Thymus (tissue), 11 donors: ENCODE results near the gene DOCK1. TPM values are rescaled to one million over a fixed set of nuclear protein-coding genes. Genes with fewer than 3 reads are reported as not detected.
A peak's percentile ranks its signal among the peaks of the same experiment; 100 is the strongest.

Experiments used
- DNase-seq, 9 donors: peaks; one replicate each; pipeline ENCODE4 v3.0.0-alpha.2; 2013; ENCODE audit warnings: low spot score in 9 of 9, low read depth in 6 of 9, missing footprints in 1 of 9
- H3K27ac ChIP-seq, 2 donors: one replicate each; pipeline ENCODE4 v1.5.1; 2013; ENCODE audit warnings: control low read depth in 1 of 2, low read depth in 1 of 2, low read length in 1 of 2, mild to moderate bottlenecking in 1 of 2, moderate library complexity in 1 of 2
- H3K27me3 ChIP-seq, 2 donors: one replicate each; pipeline ENCODE4 v1.5.1; 2013; ENCODE audit warnings: low read length in 1 of 2; ENCODE audit not compliant: control insufficient read depth in 2 of 2, insufficient read depth in 1 of 2
- H3K36me3 ChIP-seq, 2 donors: one replicate each; pipeline ENCODE4 v1.5.1; 2013; ENCODE audit warnings: low read length in 1 of 2, mild to moderate bottlenecking in 1 of 2, moderate library complexity in 1 of 2; ENCODE audit not compliant: control insufficient read depth in 2 of 2, insufficient read depth in 2 of 2
- H3K4me1 ChIP-seq, 2 donors: one replicate each; pipeline ENCODE4 v1.5.1; 2013; ENCODE audit warnings: low read length in 2 of 2; ENCODE audit not compliant: control insufficient read depth in 2 of 2, insufficient read depth in 2 of 2
- H3K4me3 ChIP-seq, 2 donors: one replicate each; pipeline ENCODE4 v1.5.1; 2013; ENCODE audit warnings: low read length in 2 of 2, control low read depth in 1 of 2, mild to moderate bottlenecking in 1 of 2
- H3K9me3 ChIP-seq, 2 donors: one replicate each; pipeline ENCODE4 v1.5.1; 2013; ENCODE audit warnings: low read length in 1 of 2, mild to moderate bottlenecking in 1 of 2; ENCODE audit not compliant: control insufficient read depth in 2 of 2, insufficient read depth in 1 of 2
- WGBS: extraction: QIAGEN DNeasy Blood & Tissue Kit; methylation state at CpG from one replicate; pipeline ENCODE4 v1.1.7; 2013; 5-methylcytosine and 5-hydroxymethylcytosine counted together
- polyA plus RNA-seq: library from polyadenylated mRNA; stranded (reverse); fragments of 200-250 nt; gene quantifications from one replicate; pipeline ENCODE4 v1.2.3, GENCODE V29; 2013
- total RNA-seq: library from RNA; stranded (reverse); fragments of 120-200 nt; gene quantifications from one replicate; pipeline ENCODE4 v1.2.4, GENCODE V29; 2013
- donor health status: healthy.

Gene DOCK1
- total and polyA plus RNA-seq, 2 donors, result 10.2 to 11.7 TPM

DNA sequence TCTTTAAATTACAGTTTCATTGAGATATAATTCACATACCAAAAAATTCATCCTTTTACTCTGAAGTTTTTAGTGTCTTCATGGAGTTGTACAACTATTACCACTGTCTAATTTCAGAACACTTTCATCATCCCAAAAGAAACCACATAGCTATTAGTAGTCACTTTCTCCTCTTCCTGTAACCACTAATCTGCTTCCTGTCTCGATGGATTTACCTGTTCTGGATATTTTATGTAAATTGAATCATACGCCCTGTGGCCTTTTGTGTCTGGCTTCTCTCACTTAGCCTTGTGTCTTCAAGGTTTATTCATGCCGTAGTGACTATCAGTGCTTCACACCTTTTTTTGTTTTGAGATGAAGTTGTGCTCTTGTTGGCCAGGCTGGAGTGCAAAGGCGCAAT lies 135.5 kb downstream of the DOCK1 start:
- DNase-seq, result no peak
- no peaks in the 10 kb centered on the region for H3K9me3 ChIP-seq
- 82% methylated on average over 4 of the region's 4 CpGs for WGBS
- H3K4me3 ChIP-seq, result no peak overlapping the region
- no peak overlapping the region for H3K27ac ChIP-seq
- H3K36me3 ChIP-seq, result no peaks in the 10 kb centered on the region
- no peaks in the 10 kb centered on the region for H3K4me1 ChIP-seq
- no peaks in the 10 kb centered on the region for H3K27me3 ChIP-seq

DNA sequence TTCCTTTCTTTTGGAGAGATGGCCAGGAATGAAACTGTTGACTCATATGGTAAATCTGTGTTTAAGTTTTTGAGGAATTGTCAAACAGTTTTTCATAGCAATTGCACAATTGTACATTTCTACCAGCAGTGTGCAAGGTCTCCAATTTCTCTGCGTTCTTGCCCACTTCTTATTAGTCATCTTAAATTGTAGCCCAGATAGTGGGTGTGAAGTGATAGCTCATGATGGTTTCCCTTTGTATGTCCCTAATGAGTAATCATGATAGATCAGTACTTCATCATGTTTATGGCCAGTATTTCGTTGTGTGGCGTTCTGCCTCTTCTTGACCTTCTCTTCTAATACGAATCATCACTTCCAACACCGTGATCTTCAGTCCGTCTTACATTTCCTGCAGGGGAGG lies 136.3 kb downstream of the DOCK1 start:
- Histone ChIP-seq H3K4me1 (no peaks in the 10 kb centered on the region), H3K36me3 (no peaks in the 10 kb centered on the region), H3K9me3 (no peaks in the 10 kb centered on the region), H3K27me3 (no peaks in the 10 kb centered on the region), H3K4me3 (no peak overlapping the region), H3K27ac (no peak overlapping the region)
- 98% methylated on average over 6 of the region's 6 CpGs for WGBS
- no peak for DNase-seq

GRCh38 chr10:127043301-127043700 lies 138.1 kb downstream of the DOCK1 start:
- H3K9me3 ChIP-seq, result no peaks in the 10 kb centered on the region
- H3K4me3 ChIP-seq, result no peak overlapping the region
- DNase-seq, result no peak
- WGBS, result 98% methylated on average over 9 of the region's 9 CpGs
- no peaks in the 10 kb centered on the region for H3K4me1 ChIP-seq
- no peaks in the 10 kb centered on the region for H3K27me3 ChIP-seq
- H3K36me3 ChIP-seq, result no peaks in the 10 kb centered on the region
- no peak overlapping the region for H3K27ac ChIP-seq

DNA sequence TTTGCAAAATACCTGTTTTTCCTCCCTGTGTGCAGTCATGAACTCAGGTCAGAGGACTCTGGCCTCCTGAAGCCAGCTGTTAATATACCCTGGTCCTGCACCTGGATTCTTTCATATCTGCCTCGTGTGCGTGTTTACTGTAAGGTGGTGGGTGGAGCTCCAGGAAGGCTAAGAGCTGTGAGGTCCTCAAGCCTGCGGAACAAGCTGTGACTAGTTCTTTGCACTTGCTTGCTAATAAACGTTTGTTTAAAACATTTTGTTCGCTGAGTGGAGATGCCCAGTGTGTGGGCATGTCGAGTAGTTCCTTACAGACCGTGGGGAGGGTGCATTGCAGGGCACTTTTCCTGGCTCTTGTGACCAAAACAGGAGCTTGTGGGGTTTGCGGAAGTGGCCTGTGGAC lies 139.0 kb downstream of the DOCK1 start:
- DNase-seq, result no peak
- Histone ChIP-seq H3K27me3 (no peaks in the 10 kb centered on the region), H3K4me1 (no peaks in the 10 kb centered on the region), H3K9me3 (no peaks in the 10 kb centered on the region), H3K4me3 (no peak overlapping the region), H3K36me3 (no peaks in the 10 kb centered on the region), H3K27ac (peak overlapping the region in 1 of 2 donors; percentile 31)
- WGBS, result 91% methylated on average over 8 of the region's 8 CpGs

DNA sequence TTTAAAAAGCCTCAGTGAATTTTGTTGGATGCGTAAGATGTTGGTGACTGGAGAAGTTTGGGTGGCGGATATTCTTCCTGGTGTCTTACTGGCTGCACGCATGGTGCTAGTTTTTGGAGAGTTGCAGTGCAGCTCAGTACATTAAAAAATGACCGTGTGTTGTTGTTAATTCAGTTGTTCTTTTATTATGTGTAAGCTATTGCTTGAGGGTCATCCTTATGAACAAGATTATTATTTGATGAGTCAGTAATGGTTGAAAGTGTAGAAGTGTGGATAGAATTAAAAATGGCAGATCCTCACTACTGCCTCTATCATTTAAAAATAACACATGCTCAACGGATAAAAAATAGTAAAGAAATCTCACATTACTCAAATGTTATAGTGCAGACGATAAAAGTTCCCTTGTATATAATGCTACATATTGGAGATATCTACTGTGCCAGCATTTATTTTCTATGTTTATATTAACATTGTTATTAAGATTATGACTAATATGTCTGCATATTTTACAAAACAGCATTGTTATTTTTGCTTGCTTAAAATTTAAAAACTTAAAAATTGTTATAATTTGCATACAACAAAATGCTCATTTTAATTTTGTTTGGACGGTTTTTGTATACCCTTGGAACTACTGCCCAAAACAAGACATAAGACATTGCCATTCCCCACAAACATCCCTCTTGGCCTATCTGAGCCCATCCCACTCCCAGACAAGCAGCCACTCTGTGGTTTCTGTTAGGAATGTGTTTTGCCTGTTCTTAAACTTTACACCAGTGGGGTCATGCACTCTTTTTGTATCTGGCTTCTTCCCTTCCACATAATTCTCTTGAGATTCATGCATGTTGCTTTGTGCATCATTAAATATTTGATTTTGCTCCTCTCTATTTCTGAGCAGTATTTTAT lies 142.0 kb downstream of the DOCK1 start:
- WGBS, result 88% methylated on average over 7 of the region's 7 CpGs
- Histone ChIP-seq H3K4me1 (no peaks in the 10 kb centered on the region), H3K36me3 (no peaks in the 10 kb centered on the region), H3K27me3 (no peaks in the 10 kb centered on the region), H3K27ac (no peak overlapping the region), H3K9me3 (no peaks in the 10 kb centered on the region), H3K4me3 (no peak overlapping the region)
- DNase-seq, result no peak

- H3K27ac ChIP-seq, result no peak overlapping the region
- H3K36me3 ChIP-seq, result no peaks in the 10 kb centered on the region
- H3K4me3 ChIP-seq, result no peak overlapping the region
- no peak for DNase-seq
- no peaks in the 10 kb centered on the region for H3K27me3 ChIP-seq
- no peaks in the 10 kb centered on the region for H3K9me3 ChIP-seq
- no peaks in the 10 kb centered on the region for H3K4me1 ChIP-seq
- WGBS, result 97% methylated on average over 6 of the region's 6 CpGs
These were observed 142.6 kb downstream of the DOCK1 start for GRCh38 chr10:127047878-127048238.

DNA sequence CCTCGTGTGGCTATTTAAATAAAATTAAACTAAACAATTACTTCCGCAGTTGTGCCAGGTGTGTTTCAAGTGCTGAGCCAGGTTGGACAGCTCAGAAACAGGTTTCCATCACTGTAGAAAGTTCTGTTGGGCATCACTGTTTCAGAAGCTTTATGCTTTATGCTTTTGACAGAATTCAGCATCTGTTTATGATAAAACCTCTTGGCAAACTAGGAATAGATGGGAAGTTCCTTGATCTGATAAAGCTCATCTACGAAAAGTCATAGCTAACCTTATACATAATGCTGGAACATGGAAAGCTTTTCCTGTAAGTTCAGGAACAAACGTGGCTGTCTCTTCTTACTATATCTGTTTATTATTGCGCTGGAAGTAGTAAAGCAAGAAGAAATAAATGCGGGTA lies 143.4 kb downstream of the DOCK1 start:
- no peaks in the 10 kb centered on the region for H3K36me3 ChIP-seq
- 98% methylated on average over 6 of the region's 6 CpGs for WGBS

GRCh38 chr10:127052001-127052400 lies 146.8 kb downstream of the DOCK1 start:
- Histone ChIP-seq H3K9me3 (no peaks in the 10 kb centered on the region), H3K36me3 (no peaks in the 10 kb centered on the region)

More for the DNA sequence above, 143.4 kb downstream of the DOCK1 start:
- DNase-seq, result no peak
- no peak overlapping the region for H3K27ac ChIP-seq
- H3K9me3 ChIP-seq, result no peaks in the 10 kb centered on the region
- H3K27me3 ChIP-seq, result no peaks in the 10 kb centered on the region
- H3K4me1 ChIP-seq, result no peaks in the 10 kb centered on the region
- H3K4me3 ChIP-seq, result no peak overlapping the region

GRCh38 chr10:127055263-127055662 lies 150.0 kb downstream of the DOCK1 start:
- H3K36me3 ChIP-seq, result no peaks in the 10 kb centered on the region
- no peaks in the 10 kb centered on the region for H3K9me3 ChIP-seq
- no peak overlapping the region for H3K4me3 ChIP-seq
- H3K27me3 ChIP-seq, result no peaks in the 10 kb centered on the region
- H3K4me1 ChIP-seq, result no peaks in the 10 kb centered on the region
- DNase-seq, result no peak
- no peak overlapping the region for H3K27ac ChIP-seq

More at GRCh38 chr10:127052001-127052400, 146.8 kb downstream of the DOCK1 start:
- H3K4me1 ChIP-seq, result no peaks in the 10 kb centered on the region
- no peak overlapping the region for H3K4me3 ChIP-seq
- no peaks in the 10 kb centered on the region for H3K27me3 ChIP-seq
- WGBS, result 96% methylated on average over 9 of the region's 9 CpGs
- no peak for DNase-seq
- no peak overlapping the region for H3K27ac ChIP-seq
